ENCODE measurements around the gene BLVRB.

DNA sequence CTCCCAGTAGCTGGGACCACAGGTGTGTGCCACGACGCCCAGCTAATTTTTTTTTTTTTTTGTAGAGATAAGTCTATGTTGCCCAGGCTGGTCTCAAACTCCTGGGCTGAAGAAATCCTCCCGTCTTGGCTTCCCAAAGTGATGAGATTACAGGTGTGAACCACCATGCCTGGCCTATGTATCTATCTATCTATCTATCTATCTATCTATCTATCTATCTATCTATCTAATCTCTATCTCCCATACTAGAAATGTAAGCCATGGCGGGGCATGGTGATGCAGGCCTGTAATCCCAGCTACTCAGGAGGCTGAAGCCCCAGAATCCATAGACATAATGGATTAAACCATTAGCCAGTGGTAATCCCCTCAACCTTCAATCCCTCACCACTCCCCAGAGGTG lies 14.9 kb downstream of the BLVRB start:
- no peak for TF ChIP-seq POLR2A (IDR thresholded peaks at IDR 0.05)
- TF ChIP-seq, protein P1, sequence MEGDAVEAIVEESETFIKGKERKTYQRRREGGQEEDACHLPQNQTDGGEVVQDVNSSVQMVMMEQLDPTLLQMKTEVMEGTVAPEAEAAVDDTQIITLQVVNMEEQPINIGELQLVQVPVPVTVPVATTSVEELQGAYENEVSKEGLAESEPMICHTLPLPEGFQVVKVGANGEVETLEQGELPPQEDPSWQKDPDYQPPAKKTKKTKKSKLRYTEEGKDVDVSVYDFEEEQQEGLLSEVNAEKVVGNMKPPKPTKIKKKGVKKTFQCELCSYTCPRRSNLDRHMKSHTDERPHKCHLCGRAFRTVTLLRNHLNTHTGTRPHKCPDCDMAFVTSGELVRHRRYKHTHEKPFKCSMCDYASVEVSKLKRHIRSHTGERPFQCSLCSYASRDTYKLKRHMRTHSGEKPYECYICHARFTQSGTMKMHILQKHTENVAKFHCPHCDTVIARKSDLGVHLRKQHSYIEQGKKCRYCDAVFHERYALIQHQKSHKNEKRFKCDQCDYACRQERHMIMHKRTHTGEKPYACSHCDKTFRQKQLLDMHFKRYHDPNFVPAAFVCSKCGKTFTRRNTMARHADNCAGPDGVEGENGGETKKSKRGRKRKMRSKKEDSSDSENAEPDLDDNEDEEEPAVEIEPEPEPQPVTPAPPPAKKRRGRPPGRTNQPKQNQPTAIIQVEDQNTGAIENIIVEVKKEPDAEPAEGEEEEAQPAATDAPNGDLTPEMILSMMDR (IDR thresholded peaks at IDR 0.05): no peak
